ENCODE data around the gene KDM2A.
A peak's percentile ranks its signal among the peaks of the same experiment; 100 is the strongest.

Gene KDM2A

DNA sequence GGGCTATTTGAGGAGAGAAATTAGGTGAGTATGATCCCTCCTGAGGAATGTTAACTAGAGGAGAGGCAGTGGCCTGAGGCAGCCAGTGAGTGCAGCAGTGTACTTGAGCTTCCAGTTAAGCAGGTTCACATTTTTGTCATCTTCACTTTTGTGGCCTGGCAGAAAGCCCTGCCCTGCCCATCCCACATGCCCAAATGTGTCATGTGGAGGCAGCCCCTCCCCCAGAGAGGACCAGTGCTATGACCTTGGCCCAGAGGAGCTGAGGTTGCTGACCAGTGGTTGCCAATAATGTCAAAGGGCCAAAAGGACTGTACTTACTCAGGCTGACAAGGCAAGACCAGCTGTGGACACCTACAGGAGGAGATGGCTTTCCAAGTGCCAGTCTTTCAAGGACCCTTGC, 129.6 kb downstream of the KDM2A start:
- no peak for DNase-seq (ENCODE audit: low read depth, low spot score)
- TF ChIP-seq, protein P1, sequence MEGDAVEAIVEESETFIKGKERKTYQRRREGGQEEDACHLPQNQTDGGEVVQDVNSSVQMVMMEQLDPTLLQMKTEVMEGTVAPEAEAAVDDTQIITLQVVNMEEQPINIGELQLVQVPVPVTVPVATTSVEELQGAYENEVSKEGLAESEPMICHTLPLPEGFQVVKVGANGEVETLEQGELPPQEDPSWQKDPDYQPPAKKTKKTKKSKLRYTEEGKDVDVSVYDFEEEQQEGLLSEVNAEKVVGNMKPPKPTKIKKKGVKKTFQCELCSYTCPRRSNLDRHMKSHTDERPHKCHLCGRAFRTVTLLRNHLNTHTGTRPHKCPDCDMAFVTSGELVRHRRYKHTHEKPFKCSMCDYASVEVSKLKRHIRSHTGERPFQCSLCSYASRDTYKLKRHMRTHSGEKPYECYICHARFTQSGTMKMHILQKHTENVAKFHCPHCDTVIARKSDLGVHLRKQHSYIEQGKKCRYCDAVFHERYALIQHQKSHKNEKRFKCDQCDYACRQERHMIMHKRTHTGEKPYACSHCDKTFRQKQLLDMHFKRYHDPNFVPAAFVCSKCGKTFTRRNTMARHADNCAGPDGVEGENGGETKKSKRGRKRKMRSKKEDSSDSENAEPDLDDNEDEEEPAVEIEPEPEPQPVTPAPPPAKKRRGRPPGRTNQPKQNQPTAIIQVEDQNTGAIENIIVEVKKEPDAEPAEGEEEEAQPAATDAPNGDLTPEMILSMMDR (IDR thresholded peaks at IDR 0.05; ENCODE audit: low read depth, low read length) = no peak
- no peak overlapping the region for H3K4me3 ChIP-seq (ENCODE audit: low read depth, low read length)
- in situ Hi-C loops (cut with HindIII; ENCODE audit: low sequenced_read_pairs) = no loop called here

DNA sequence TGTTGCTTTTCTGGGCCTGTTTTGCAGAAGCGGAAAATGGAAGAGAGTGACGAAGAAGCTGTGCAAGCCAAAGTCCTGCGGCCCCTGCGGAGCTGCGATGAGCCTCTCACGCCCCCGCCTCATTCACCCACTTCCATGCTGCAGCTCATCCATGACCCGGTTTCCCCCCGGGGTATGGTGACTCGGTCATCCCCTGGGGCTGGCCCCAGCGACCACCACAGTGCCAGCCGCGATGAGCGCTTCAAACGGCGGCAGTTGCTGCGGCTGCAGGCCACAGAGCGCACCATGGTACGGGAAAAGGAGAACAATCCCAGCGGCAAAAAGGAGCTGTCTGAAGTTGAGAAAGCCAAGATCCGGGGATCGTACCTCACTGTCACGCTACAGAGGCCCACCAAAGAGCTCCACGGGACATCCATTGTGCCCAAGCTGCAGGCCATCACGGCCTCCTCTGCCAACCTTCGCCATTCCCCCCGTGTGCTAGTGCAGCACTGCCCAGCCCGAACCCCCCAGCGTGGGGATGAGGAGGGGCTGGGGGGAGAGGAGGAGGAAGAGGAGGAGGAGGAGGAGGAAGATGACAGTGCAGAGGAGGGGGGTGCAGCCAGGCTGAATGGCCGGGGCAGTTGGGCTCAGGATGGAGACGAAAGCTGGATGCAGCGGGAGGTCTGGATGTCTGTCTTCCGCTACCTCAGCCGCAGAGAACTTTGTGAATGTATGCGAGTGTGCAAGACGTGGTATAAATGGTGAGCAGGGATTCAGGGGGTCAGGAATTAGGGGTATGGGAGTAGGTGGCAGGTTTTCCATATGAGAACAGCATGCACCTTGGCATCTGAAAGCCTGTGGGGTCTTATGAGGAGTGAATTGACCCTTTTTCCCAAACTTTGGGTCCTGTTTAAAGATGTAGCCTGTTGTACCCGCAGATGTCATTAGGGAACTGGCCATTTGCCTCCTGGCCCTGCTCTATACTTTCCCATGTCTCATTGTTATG, 131.3 kb downstream of the KDM2A start:
- in situ Hi-C loops (cut with HindIII; ENCODE audit: low sequenced_read_pairs) = no loop called here
- DNase-seq (ENCODE audit: low read depth, low spot score) = no peak
- TF ChIP-seq, protein P1 (IDR thresholded peaks at IDR 0.05; ENCODE audit: low read depth, low read length) = no peak
- no peak overlapping the region for H3K4me3 ChIP-seq (ENCODE audit: low read depth, low read length)

DNA sequence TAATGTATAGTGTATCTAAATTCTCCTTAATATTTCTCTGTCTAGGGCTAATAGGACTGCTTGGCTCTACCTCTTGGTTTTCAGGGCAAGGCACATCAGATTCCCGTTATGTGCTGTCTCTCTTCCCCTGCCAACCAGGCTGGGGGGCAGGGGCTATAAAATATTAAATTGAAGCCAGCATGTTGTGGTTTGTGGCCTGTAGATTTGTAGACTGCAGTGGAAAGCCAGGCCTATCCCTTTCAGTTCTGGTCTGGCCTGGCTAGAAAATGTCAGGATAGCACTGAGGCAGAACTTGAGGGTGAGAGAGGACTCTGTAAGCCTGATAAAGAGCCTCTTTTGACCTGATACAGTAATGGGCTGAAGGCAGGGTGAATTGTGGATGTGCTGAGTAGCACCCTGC, 132.8 kb downstream of the KDM2A start:
- H3K4me3 ChIP-seq (ENCODE audit: low read depth, low read length) = no peak overlapping the region
- TF ChIP-seq, protein P1 (IDR thresholded peaks at IDR 0.05; ENCODE audit: low read depth, low read length) = no peak
- in situ Hi-C loops (cut with HindIII; ENCODE audit: low sequenced_read_pairs) = no loop called here
- peak; percentile 31 for DNase-seq (ENCODE audit: low read depth, low spot score)

DNA sequence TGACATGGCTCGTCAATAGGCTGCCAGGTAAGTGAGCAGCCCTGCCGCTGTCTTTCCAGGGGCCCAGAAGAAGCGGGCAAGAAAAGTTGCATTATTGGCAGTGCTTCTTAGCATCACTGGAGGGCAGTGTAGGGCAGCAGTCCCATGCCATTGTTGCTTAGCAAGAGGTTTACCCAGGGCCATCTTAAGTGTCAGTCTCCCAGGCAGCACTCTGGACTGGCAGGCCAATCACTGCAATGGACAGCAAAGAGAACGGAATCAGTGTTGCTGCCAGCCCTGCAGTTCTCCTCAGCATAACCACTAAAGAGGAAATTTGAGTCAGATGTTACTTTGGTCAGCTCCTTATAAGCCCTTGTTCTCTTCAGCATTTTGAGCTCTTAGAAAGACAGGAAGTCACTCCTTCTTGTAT, 133.8 kb downstream of the KDM2A start:
- TF ChIP-seq, protein P1 (IDR thresholded peaks at IDR 0.05; ENCODE audit: low read depth, low read length) = peak; percentile 52
- no peak overlapping the region for H3K4me3 ChIP-seq (ENCODE audit: low read depth, low read length)
- peak; percentile 50 for DNase-seq (ENCODE audit: low read depth, low spot score)
- in situ Hi-C loops (cut with HindIII; ENCODE audit: low sequenced_read_pairs) = no loop called here

DNA sequence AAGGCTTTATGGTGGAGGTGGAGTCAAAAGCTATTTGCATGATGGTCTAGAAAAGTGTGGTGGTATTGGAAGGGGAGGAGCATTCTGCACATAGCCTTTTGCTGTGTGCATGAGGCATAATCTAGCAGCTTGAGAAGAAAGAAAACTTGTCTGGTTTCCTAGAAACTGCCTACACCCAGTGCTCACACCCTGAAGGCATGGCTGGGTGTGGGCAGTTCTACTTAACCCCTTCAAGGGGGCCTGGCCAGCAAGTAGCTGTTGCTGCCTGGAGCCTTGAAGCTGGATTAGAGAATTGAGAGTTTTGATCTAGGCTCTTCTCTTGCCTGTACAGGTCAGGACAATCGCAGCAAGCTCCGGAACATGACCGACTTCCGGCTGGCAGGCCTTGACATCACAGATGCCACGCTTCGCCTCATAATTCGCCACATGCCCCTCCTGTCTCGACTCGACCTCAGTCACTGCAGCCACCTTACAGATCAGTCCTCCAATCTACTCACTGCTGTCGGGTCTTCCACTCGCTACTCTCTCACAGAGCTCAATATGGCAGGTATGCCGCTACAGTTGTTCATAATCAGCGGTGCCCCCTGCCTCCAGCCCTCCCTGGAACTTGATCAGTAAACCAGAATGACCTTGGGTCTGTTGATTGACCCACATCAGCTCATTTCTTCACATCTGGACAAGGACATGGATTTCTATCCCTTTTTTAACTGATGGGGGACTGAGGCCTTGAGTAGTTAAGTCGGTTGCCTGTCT, 135.0 kb downstream of the KDM2A start:
- H3K4me3 ChIP-seq (ENCODE audit: low read depth, low read length) = no peak overlapping the region
- in situ Hi-C loops (cut with HindIII; ENCODE audit: low sequenced_read_pairs) = no loop called here
- no peak for DNase-seq (ENCODE audit: low read depth, low spot score)
- TF ChIP-seq, protein P1 (IDR thresholded peaks at IDR 0.05; ENCODE audit: low read depth, low read length) = no peak

DNA sequence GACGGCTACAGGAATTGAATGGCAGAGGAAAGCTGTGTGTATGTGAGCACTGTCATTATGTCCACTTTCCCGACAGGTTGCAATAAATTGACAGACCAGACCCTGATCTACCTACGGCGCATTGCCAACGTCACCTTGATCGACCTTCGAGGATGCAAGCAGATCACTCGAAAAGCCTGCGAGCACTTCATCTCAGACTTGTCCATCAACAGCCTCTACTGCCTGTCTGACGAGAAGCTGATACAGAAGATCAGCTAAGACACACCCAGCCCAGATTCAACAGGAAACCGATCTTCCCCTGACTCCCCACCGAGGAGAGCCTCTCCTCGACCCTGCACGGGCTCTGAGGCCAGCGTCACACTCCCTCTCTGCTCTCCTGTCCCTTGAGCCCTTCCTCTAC, 135.7 kb downstream of the KDM2A start:
- TF ChIP-seq, protein P1 (IDR thresholded peaks at IDR 0.05; ENCODE audit: low read depth, low read length) = no peak
- no peak for DNase-seq (ENCODE audit: low read depth, low spot score)
- in situ Hi-C loops (cut with HindIII; ENCODE audit: low sequenced_read_pairs) = no loop called here
- H3K4me3 ChIP-seq (ENCODE audit: low read depth, low read length) = no peak overlapping the region
